Thyroid gland (tissue), 4 donors: ENCODE data around the gene UPK2.

Source experiments
- CTCF ChIP-seq, 6 experiments: fragments of 200-600 bp in 3 of 6; fragments of 450-650 bp in 3 of 6; sonication (generic) in 3 of 6; IDR thresholded peaks; one replicate each; pipeline ENCODE4 v1.5.1; 2016 to 2019; ENCODE audit warnings: antibody characterized with exemption in 6 of 6, mild to moderate bottlenecking in 2 of 6, inconsistent platforms in 1 of 6, moderate library complexity in 1 of 6
- POLR2A ChIP-seq, 2 donors: fragments of 450-650 bp; IDR thresholded peaks; one replicate each; pipeline ENCODE4 v1.6.1; 2017; ENCODE audit warnings: antibody characterized with exemption in 2 of 2, mild to moderate bottlenecking in 2 of 2, moderate library complexity in 1 of 2

- TF ChIP-seq CTCF (IDR thresholded peaks at IDR 0.05) (no peak), POLR2A (IDR thresholded peaks at IDR 0.05) (no peak)
Measured at GRCh38 chr11:118917481-118918127, 38.5 kb upstream of the UPK2 start.
